SW 1271 (cell line): Measurements from ENCODE around the gene DPAGT1.
A peak's percentile ranks its signal among the peaks of the same experiment; 100 is the strongest.
"Not testable (repeated sequence)": the region's sequence is repeated elsewhere in the genome, so short reads cannot be mapped to it uniquely, and the experiment has no call there.

Experiments
- DNase-seq, 2 experiments: peaks; one replicate each; lab custom pipeline; 2025; lab: John Stamatoyannopoulos, UW

Gene DPAGT1

DNA sequence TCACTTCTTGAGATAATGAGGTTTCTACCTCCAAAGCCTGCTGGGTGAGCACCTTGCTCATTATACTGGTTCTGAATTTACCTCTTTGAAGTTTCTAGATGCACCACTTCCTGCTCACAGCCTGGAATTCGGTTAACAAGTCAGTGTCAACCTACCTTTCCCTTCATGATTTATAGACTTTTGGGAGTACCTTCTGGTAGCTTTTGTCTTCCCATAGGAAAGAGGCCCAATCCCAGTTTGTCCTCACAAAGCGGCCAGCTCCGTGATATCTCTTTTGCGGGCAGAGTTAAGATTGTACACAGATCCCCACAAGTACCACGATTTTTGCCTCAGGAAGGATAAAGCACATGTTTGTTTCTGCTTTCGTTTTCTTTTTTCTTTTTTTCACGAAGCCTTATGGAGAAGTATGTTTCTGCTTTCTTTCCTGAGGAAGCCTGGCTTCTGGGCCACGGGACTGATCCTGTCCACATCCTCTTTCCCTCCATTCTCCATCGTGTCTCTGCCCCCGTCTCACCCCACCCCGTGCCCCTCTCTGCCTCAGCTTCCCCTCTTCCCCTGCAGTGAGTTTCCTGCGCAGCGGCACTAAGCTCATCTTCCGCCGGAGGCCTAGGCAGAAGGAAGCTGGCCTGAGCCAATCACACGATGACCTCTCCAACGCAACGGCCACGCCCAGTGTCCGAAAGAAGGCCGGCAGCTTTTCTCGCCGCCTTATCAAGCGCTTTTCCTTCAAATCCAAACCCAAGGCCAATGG, 14.0 kb upstream of the DPAGT1 start:
- no peak for DNase-seq

GRCh38 chr11:119114351-119114750, 12.7 kb upstream of the DPAGT1 start:
- no peak for DNase-seq

DNA sequence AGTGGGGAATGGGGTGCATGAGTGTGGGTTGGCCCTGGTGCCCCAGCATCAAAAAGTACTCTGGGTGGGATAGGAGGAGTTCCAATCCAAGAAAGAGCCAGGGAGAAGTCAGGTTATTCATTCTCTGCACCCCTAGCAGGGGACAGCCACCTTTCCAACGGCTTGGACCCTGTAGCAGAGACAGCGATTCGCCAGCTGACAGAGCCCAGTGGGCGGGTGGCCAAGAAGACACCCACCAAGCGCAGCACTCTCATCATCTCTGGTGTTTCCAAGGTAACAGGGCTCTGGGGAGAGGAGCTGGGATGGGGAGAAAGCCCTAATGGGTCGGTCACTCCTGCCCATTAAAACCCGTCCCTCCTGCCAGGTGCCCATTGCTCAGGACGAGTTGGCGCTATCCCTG, 12.1 kb upstream of the DPAGT1 start:
- no peak for DNase-seq

- DNase-seq, result no peak
Measured at GRCh38 chr11:119112314-119113020, 10.8 kb upstream of the DPAGT1 start.

- DNase-seq, result no peak
Measured at GRCh38 chr11:119111361-119111925, 9.8 kb upstream of the DPAGT1 start.

DNA sequence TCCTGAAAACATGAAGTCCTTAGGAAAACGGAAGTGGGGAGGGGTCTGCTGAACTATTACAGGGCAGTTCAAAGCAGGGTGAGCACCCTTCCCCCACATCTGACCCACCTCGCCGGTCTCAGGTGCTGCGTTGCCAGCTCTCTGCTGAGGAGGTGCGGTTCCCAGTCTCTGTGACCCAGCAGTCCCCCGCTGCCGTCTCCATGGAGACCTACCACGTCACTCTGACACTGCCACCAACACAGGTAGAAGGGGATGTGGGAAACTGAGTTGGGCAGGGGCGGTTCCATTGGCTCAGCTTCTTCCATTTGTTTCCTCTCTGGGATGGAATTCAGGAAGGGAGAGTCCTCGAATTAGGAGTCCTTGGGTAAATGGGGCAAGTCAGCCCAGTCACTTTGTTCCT, 8.8 kb upstream of the DPAGT1 start:
- no peak for DNase-seq

DNA sequence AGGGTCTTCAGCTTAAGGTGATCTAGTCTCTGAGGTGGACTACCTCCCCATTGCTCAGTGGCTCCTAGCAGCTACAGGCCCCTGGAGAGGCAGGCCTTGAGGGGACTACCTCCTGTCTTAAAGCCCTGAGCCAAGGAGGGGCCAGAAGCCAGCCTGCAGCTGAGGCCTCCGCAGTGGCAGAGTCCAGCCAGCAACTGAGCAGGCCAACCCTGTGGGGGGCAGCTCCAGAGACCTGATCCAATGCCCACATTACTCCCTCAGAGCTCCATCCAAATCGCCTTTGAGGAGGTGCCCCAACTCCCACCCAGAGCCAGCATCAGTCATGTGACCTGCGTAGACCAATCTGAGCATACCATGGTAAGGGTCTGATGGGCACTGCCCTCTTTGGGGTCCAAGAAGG, 8.2 kb upstream of the DPAGT1 start:
- DNase-seq, result no peak

DNA sequence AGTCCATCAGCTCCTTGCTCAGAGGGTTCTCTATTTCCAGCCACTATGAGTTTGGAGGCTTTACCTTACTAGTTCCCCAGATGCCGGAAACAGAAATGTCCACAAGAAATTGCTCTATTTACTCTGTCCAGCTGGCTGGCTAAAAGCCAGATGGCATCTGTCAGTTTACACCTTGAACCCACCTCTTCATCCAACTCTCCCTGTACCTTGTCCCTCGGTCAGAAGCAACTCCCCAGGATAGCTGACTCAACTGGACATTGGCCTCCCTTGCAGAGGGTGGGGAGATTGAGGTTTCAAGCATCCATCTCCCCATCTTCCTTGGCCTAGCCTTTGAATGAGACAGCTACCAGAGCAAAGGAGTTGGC, 7.2 kb upstream of the DPAGT1 start:
- DNase-seq, result no peak

DNA sequence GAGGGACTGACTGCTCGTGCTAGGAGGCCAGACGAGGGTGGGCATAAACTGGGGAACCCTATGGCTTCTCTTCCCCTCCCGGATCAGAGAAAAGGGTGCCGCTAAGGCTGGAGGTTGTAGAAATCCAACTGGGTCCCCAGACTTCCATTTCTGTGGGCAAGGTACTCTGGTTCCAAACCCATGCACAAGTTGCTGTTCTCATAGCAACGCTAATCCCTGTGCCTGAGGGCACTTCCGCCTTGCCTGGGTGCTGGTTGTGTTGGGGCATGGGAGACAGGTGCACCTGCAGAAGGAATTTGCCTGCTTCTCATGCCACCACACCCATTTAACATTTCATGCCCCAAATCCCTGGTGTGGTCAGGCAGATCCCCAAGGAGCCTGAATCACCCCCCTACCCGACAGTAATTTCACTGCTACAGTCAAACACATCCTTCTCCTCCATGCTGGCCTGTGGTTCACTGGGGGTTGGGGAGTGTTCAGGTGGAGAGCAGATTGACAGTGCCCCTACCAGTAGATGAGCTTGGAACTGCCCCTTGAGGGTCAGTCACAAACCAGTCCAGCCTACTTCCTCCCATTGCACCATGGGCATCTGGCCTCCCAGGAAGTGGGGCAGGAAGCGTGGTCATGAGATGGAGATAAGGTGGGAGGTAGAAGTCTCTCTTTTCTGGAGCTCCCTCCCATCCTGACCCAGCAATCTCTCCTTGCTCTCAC, 6.6 kb upstream of the DPAGT1 start:
- DNase-seq, result peak; percentile 39 to 48

DNA sequence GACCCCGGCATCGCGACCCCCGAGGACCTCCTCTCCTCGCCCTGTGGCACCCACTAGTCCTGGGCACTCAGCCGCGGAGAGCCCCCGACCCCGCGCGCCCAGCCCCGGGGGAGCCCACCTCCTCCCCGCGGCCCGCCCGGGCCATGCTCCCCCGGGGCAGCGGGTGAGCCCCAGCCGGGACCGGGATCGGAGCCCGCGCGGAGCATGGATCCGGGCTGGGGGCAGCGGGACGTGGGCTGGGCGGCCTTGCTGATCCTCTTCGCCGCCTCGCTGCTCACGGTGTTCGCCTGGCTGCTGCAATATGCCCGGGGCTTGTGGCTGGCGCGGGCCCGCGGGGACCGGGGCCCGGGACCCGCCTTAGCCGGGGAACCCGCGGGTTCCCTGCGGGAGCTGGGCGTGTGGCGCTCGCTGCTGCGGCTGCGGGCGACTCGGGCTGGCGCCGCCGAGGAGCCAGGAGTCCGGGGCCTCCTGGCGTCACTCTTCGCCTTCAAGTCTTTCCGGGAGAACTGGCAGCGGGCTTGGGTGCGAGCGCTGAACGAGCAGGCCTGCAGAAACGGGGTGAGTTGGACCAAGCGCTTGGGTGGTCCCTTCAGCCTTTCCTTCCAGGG, 6.0 kb upstream of the DPAGT1 start:
- no peak for DNase-seq

GRCh38 chr11:119106564-119107537, 5.2 kb upstream of the DPAGT1 start, which contains the start of gene C2CD2L:
Gene C2CD2L, plus strand, starts transcription at chr11:119107344. Its CDS starts 398 bp downstream, at chr11:119107742.
- DNase-seq, result peak; percentile 76 to 88

DNA sequence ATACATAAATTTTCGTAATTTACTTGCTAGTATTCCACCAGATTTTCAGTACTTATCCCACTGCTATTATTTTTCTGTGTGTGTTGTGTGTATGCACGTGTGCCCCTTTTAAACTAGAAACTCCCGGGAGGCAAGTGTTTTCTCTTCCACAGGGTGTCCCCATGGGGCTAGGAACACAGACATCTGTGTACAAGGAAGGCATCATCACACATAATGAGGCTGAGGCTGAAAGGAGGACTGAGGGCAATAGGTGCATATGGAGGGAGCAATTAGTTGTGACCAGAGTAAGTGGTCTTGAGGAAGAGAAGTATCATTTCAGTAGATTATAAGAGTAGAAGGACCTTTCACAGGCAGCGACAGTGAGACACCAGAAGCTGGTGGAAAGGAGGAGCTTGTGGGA, 2.1 kb upstream of the DPAGT1 start:
- DNase-seq, result no peak

- DNase-seq, result not testable (repeated sequence)
Measured at GRCh38 chr11:119103161-119103664, 1.6 kb upstream of the DPAGT1 start.

- peak in 1 of 2 experiments; percentile 64 for DNase-seq
Measured at GRCh38 chr11:119100994-119101758, 477 bp downstream of the DPAGT1 start.

GRCh38 chr11:119100246-119100970, 1.2 kb downstream of the DPAGT1 start:
- peak in 1 of 2 experiments; percentile 64 for DNase-seq

DNA sequence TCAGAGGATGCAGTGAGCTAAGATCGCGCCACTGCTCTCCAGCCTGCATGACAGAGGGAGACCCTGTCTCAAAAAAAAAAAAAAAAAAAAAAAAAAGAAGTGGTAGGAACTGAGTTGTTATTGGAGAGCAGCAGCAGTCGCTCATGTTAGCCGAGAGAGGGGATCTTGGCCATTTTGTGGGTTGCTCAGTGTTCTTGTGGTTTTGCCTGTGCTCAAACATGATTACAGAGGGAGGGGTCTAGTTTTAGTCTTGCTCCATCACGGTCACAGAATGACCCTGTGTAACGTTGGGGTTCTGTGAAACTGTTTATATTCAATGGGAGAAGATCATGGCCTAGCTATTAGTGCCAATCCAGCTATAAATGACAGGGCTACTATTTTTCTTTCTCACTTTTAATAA, 1.9 kb downstream of the DPAGT1 start:
- no peak for DNase-seq

- peak; percentile 98 to 99 for DNase-seq
Measured at GRCh38 chr11:119095066-119095880, 6.4 kb downstream of the DPAGT1 start.

- peak in 1 of 2 experiments; percentile 69 for DNase-seq
Measured at GRCh38 chr11:119094816-119095065, 6.9 kb downstream of the DPAGT1 start.
